HepG2 (cell line): ENCODE data around the gene DUSP23. TPM values are rescaled to one million over a fixed set of nuclear protein-coding genes. Genes with fewer than 3 reads are reported as not detected.

Experiments used
- ATAC-seq: fragments of 200-7000 bp; cut with Tn5 transposase; 3 replicates; pipeline ENCODE4 v1.9.1; 2020; ENCODE audit warnings: mild to moderate bottlenecking, moderate library complexity
- Bru-seq: library from RNA; stranded (reverse); fragments of 400-500 nt; gene quantifications from one replicate; lab custom pipeline; 2021; lab: Mats Ljungman, UMichigan
- BruChase-seq, 2 experiments: library from RNA; stranded (reverse); fragments of 400-500 nt; gene quantifications; one replicate each; lab custom pipeline; 2021; lab: Mats Ljungman, UMichigan
- BruUV-seq: library from RNA; stranded (reverse); fragments of 400-500 nt; replicated peaks from 2 replicates; lab custom pipeline; 2021; lab: Mats Ljungman, UMichigan
- CTCF ChIA-PET: fragments of 300-600 bp; formaldehyde crosslinking; extraction: SDS; loops from one replicate; lab custom pipeline; 2021; ENCODE audit warnings: low total read pairs, inconsistent platforms, low intra/inter-chr PET ratio; lab: Yijun Ruan, JAX
- POLR2A ChIA-PET: fragments of 350-600 bp; sonication (Branson Sonifier 250); formaldehyde crosslinking; loops from one replicate; lab custom pipeline; 2020; ENCODE audit warnings: antibody characterized with exemption, inconsistent platforms; lab: Yijun Ruan, JAX
- DNase-seq: peaks from one replicate; pipeline ENCODE4 v3.0.0-alpha.2; 2015; ENCODE audit warnings: low spot score
- FAIRE-seq: peaks from 3 replicates; lab custom pipeline; 2011; peaks lifted over from hg19 to GRCh38; lab: Jason Lieb, UNC
- H2AFZ ChIP-seq: one replicate; pipeline ENCODE4 v1.6.1; 2011; ENCODE audit warnings: low read length, inconsistent platforms
- H3K27ac ChIP-seq: fragments of 300-600 bp; 3 replicates; pipeline ENCODE4 v1.8.0; 2011; ENCODE audit warnings: mixed run types, mild to moderate bottlenecking, mixed read lengths, low read length, inconsistent platforms; ENCODE audit not compliant: insufficient read depth; ENCODE audit errors: extremely low read length
- H3K27me3 ChIP-seq, 2 experiments: fragments of 200-600 bp in 1 of 2; 2 replicates in 1 of 2; 3 replicates in 1 of 2; pipeline versions ENCODE4 v1.6.0 to v1.8.0; 2011; ENCODE audit warnings: low read length in 2 of 2, mild to moderate bottlenecking in 2 of 2, moderate library complexity in 2 of 2, inconsistent platforms in 1 of 2; ENCODE audit not compliant: insufficient read depth in 2 of 2, control insufficient read depth in 1 of 2
- H3K36me3 ChIP-seq, 2 experiments: fragments of 200-600 bp in 1 of 2; replicated peaks in 1 of 2; 2 replicates in 1 of 2; 3 replicates in 1 of 2; pipeline versions ENCODE4 v1.5.1 to v1.8.0; 2011; ENCODE audit warnings: low read length in 2 of 2, inconsistent platforms in 1 of 2; ENCODE audit not compliant: insufficient read depth in 2 of 2, control insufficient read depth in 1 of 2
- H3K4me1 ChIP-seq: 2 replicates; pipeline ENCODE4 v1.5.1; 2012; ENCODE audit warnings: low read length, inconsistent platforms; ENCODE audit not compliant: insufficient read depth
- H3K4me2 ChIP-seq: 2 replicates; pipeline ENCODE4 v1.6.0; 2011; ENCODE audit warnings: low read depth, low read length, inconsistent platforms
- H3K4me3 ChIP-seq, 3 experiments: fragments of 200-600 bp in 1 of 3; sonication (generic), shearing (Covaris generic) in 1 of 3; replicated peaks in 1 of 3; 2 replicates each; pipeline ENCODE4 v1.5.1; 2011 to 2016; ENCODE audit warnings: low read length in 3 of 3, inconsistent platforms in 2 of 3, low read depth in 2 of 3, mild to moderate bottlenecking in 2 of 3, control low read depth in 1 of 3, mixed read lengths in 1 of 3; ENCODE audit not compliant: insufficient read depth in 1 of 3
- H3K79me2 ChIP-seq: one replicate; pipeline ENCODE4 v1.6.1; 2011; ENCODE audit warnings: low read length, inconsistent platforms; ENCODE audit not compliant: insufficient read depth
- H3K9ac ChIP-seq: 2 replicates; pipeline ENCODE4 v1.6.0; 2011; ENCODE audit warnings: mild to moderate bottlenecking, low read depth, low read length, inconsistent platforms; ENCODE audit not compliant: insufficient read depth
- H3K9me3 ChIP-seq: 2 replicates; pipeline ENCODE4 v1.5.1; 2012; ENCODE audit warnings: mild to moderate bottlenecking, low read length
- H4K20me1 ChIP-seq: 2 replicates; pipeline ENCODE4 v1.6.0; 2011; ENCODE audit warnings: inconsistent platforms, mild to moderate bottlenecking, low read length, moderate library complexity; ENCODE audit not compliant: insufficient read depth
- ARID5B ChIP-seq: IDR thresholded peaks from 2 replicates; pipeline ENCODE4 v1.4.0; 2020; ENCODE audit warnings: mild to moderate bottlenecking, missing genetic modification reagents
- CEBPB ChIP-seq: IDR thresholded peaks from 2 replicates; pipeline ENCODE4 v1.6.1; 2011; ENCODE audit warnings: low read depth, low read length, improper control_type of control experiment, borderline replicate concordance
- ETS1 ChIP-seq: sonication (generic); formaldehyde crosslinking; IDR thresholded peaks from 2 replicates; pipeline ENCODE4 v1.4.0; 2020; ENCODE audit warnings: missing genetic modification reagents
- KDM2A ChIP-seq: sonication (generic); formaldehyde crosslinking; IDR thresholded peaks from 2 replicates; pipeline ENCODE4 v1.4.0; 2020; ENCODE audit warnings: low read depth, missing genetic modification reagents, borderline replicate concordance
- MLX ChIP-seq: IDR thresholded peaks from 2 replicates; pipeline ENCODE4 v1.6.1; 2016
- NRL ChIP-seq: sonication (generic); formaldehyde crosslinking; IDR thresholded peaks from 2 replicates; pipeline ENCODE4 v1.5.0; 2020; ENCODE audit warnings: missing genetic modification reagents, mild to moderate bottlenecking, moderate library complexity, borderline replicate concordance
- ZBTB33 ChIP-seq: sonication (generic); formaldehyde crosslinking; IDR thresholded peaks from 2 replicates; pipeline ENCODE4 v1.4.0; 2020; ENCODE audit warnings: missing genetic modification reagents
- ZNF841 ChIP-seq: sonication (generic); formaldehyde crosslinking; IDR thresholded peaks from 2 replicates; pipeline ENCODE4 v1.8.1; 2023; ENCODE audit warnings: missing genetic modification reagents, borderline replicate concordance
- WGBS: methylation state at CpG from one replicate; pipeline ENCODE4 v1.1.6; 2017; ENCODE audit warnings: low lambda C conversion rate; 5-methylcytosine and 5-hydroxymethylcytosine counted together
- in situ Hi-C: cut with HindIII; loops from 2 replicates; pipeline ENCODE4 v1.10.0; 2017; ENCODE audit warnings: low pct_unique_long_range_greater_than_20kb; ENCODE audit not compliant: extremely low pct_ligation_motif_present
- intact Hi-C: fragments of 100-400 bp; cut with micrococcal nuclease; formaldehyde crosslinking; loops from one replicate; pipeline ENCODE4 v1.10.0; 2022; ENCODE audit not compliant: unreplicated experiment
- long read RNA-seq, 2 experiments: library from RNA in 1 of 2; library from polyadenylated mRNA in 1 of 2; stranded (forward) in 1 of 2; unstranded in 1 of 2; transcript quantifications; one replicate each; pipeline ENCODE4 v2.0.0, GENCODE V29; 2019 to 2022
- polyA minus RNA-seq, 3 experiments: library from RNA; depleted of rRNA, polyadenylated mRNA; stranded (reverse); fragments of >200 nt; gene quantifications; 2 replicates each; pipeline ENCODE4 v1.2.3, GENCODE V29; 2011; ENCODE audit warnings: low replicate concordance in 1 of 3
- polyA plus RNA-seq, 8 experiments: library from polyadenylated mRNA; depleted of rRNA in 3 of 8; stranded (reverse) in 7 of 8; unstranded in 1 of 8; fragments of >200 nt; fragmentation: Illumina TruSeq in 4 of 8; extraction: Trizol in 4 of 8; gene quantifications; 2 replicates each; pipeline versions ENCODE4 v1.2.1 to v1.2.3, GENCODE V29; 2011 to 2016; ENCODE audit warnings: low read depth in 4 of 8, missing spikeins in 1 of 8, mixed read lengths in 1 of 8; ENCODE audit not compliant: insufficient read depth in 1 of 8
- total RNA-seq, 5 experiments: library from RNA; depleted of rRNA; stranded (reverse); fragments of >200 nt; fragmentation: Illumina TruSeq; extraction: Trizol; gene quantifications; 2 replicates each; pipeline ENCODE4 v1.2.3, GENCODE V29; 2016; ENCODE audit warnings: low read depth in 1 of 5

DUSP23 gene
- not detected in 2 replicates for total RNA-seq (2016; rRNA removed; fragmentation: Illumina TruSeq; extraction: Trizol)
- total RNA-seq (2016; cell fraction: cytosol; rRNA removed; fragmentation: Illumina TruSeq; extraction: Trizol; ENCODE audit: low read depth), result not detected in 2 replicates
- not detected in 2 replicates for total RNA-seq (2016; cell fraction: insoluble cytoplasmic fraction; rRNA removed; fragmentation: Illumina TruSeq; extraction: Trizol)
- total RNA-seq (2016; cell fraction: membrane; rRNA removed; fragmentation: Illumina TruSeq; extraction: Trizol), result not detected in 2 replicates
- not detected in 2 replicates for total RNA-seq (2016; cell fraction: nucleus; rRNA removed; fragmentation: Illumina TruSeq; extraction: Trizol)
- polyA plus RNA-seq (2011; rRNA removed), result not detected in 2 replicates
- polyA plus RNA-seq (2011; cell fraction: cytosol; rRNA removed), result not detected in 2 replicates
- not detected in 2 replicates for polyA plus RNA-seq (2011; cell fraction: nucleus; rRNA removed)
- polyA plus RNA-seq (2012), result not detected in 2 replicates
- polyA plus RNA-seq (2016; cell fraction: cytosol; fragmentation: Illumina TruSeq; extraction: Trizol; ENCODE audit: low read depth), result not detected in 2 replicates
- polyA plus RNA-seq (2016; cell fraction: insoluble cytoplasmic fraction; fragmentation: Illumina TruSeq; extraction: Trizol; ENCODE audit: low read depth), result not detected in 2 replicates
- not detected in 2 replicates for polyA plus RNA-seq (2016; cell fraction: membrane; fragmentation: Illumina TruSeq; extraction: Trizol; ENCODE audit: low read depth)
- polyA plus RNA-seq (2016; cell fraction: nucleus; fragmentation: Illumina TruSeq; extraction: Trizol; ENCODE audit: insufficient read depth, low read depth), result not detected in 2 replicates
- polyA minus RNA-seq (2011; rRNA and poly(A)+ RNA removed; ENCODE audit: low replicate concordance), result not detected in 2 replicates
- polyA minus RNA-seq (2011; cell fraction: cytosol; rRNA and poly(A)+ RNA removed), result not detected in 2 replicates
- not detected in 2 replicates for polyA minus RNA-seq (2011; cell fraction: nucleus; rRNA and poly(A)+ RNA removed)
- Bru-seq, nascent RNA, result not detected
- percentile 28 among the genes with signal in this experiment for BruChase-seq, experiment 1, labeled RNA remaining after a 6-hour chase
- BruChase-seq, experiment 2, labeled RNA remaining after a 2-hour chase, result not detected
- long read RNA-seq, experiment 1, result 0 reads
- long read RNA-seq, experiment 2, result 0 reads

GRCh38 chr1:159780583-159781582 lies at the start of gene DUSP23:
Gene DUSP23, plus strand, starts transcription at chr1:159780962. Its CDS starts 139 bp downstream, at chr1:159781101.
- H3K9me3 ChIP-seq, result no peaks in the 10 kb centered on the region
- no peak within 1 kb of the TSS for H3K4me2 ChIP-seq
- intact Hi-C loops (loop anchor here (1.0 kb wide), 1 partner anchor 110 kb away; no protein-coding TSS in a partner anchor), in situ Hi-C loops (no loop called here)
- no peak within 1 kb of the TSS for H3K4me3 ChIP-seq
- no peaks in the 10 kb centered on the region for H3K27me3 ChIP-seq
- WGBS, result 83% methylated on average over 54 of the region's 88 CpGs
- CTCF ChIA-PET, result interaction anchor here (1.3 kb wide), 2 partner anchors 110 to 226 kb away, joined by 7 to 9 read pairs; no protein-coding TSS in a partner anchor
- no peaks in the 10 kb centered on the region for H3K4me1 ChIP-seq
- no peak within 1 kb of the TSS for H2AFZ ChIP-seq
- POLR2A ChIA-PET, result no interaction called here
- FAIRE-seq (peak; percentile 15), ATAC-seq (peak; percentile 93), DNase-seq (peak; percentile 4)
- no peak within 1 kb of the TSS for H3K27ac ChIP-seq
- no peak within 1 kb of the TSS for H3K9ac ChIP-seq
- BruUV-seq, result no TSS peak
- H3K79me2 ChIP-seq, result no peaks in the 10 kb centered on the region
- no peaks in the 10 kb centered on the region for H3K36me3 ChIP-seq
- H4K20me1 ChIP-seq, result no peaks in the 10 kb centered on the region
- no peak for TF ChIP-seq ARID5B (CRISPR knock-in tag)
- no peak for TF ChIP-seq ZNF841 (CRISPR knock-in tag)
- no peak for TF ChIP-seq MLX
- 0 out of 2 replicates have a peak, but pooled peaks have one; percentile 36 for TF ChIP-seq ZBTB33 (CRISPR knock-in tag)
- no peak for TF ChIP-seq NRL (CRISPR knock-in tag)
- no peak for TF ChIP-seq KDM2A (CRISPR knock-in tag)
- no peak for TF ChIP-seq ETS1 (CRISPR knock-in tag)
- TF ChIP-seq CEBPB, result peak; percentile 75; the same call in 1 of the 2 replicates
